GM12865 (cell line): ENCODE measurements around the gene WDR20.

ENCODE experiments used
- DNase-seq: peaks from one replicate; pipeline ENCODE4 v3.0.0; 2010; ENCODE audit warnings: low read depth
- H3K4me3 ChIP-seq: 2 replicates; pipeline ENCODE4 v1.5.1; 2011; ENCODE audit warnings: mild to moderate bottlenecking, low read depth, low read length, control low read depth
- TF ChIP-seq, protein P1 (sequence below): IDR thresholded peaks from 2 replicates; pipeline ENCODE4 v1.5.1; 2011; ENCODE audit warnings: low read length, control low read depth, low read depth, inconsistent platforms; ENCODE audit not compliant: insufficient read depth; ENCODE audit errors: missing control alignments

WDR20 gene

DNA sequence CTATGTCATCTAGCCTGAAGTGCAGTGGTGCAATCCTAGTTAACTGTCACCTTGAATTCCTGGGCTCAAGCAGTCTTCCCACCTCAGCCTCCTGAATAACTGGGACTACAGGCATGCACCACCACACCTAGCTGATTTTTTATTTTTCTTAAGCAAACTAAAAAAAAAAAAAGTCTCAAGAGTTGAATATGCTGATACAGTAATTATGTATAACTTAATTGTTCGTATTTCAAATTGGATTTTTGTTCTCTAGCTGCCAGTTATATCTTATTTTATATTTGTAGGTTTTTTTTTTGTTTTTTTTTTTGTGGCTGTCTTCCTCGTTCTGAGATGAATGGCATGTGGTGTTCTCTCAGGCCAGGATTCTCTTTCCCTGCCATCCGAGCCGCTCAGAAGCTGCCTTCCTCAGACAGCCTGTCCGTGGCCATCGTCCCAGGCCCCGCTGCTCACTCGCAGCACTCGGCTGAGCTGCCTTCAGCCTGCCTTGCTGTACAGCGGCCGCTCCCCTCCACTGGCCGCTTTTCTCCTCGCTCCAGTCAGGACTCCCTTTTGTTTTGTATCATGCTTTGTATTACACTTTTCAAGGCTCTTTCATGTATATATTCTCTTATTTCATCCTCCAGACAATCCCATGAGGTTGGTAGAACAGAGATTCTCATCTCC is 53.3 kb downstream of the WDR20 start:
- H3K4me3 ChIP-seq = no peak overlapping the region
- DNase-seq = no peak
- TF ChIP-seq, protein P1, sequence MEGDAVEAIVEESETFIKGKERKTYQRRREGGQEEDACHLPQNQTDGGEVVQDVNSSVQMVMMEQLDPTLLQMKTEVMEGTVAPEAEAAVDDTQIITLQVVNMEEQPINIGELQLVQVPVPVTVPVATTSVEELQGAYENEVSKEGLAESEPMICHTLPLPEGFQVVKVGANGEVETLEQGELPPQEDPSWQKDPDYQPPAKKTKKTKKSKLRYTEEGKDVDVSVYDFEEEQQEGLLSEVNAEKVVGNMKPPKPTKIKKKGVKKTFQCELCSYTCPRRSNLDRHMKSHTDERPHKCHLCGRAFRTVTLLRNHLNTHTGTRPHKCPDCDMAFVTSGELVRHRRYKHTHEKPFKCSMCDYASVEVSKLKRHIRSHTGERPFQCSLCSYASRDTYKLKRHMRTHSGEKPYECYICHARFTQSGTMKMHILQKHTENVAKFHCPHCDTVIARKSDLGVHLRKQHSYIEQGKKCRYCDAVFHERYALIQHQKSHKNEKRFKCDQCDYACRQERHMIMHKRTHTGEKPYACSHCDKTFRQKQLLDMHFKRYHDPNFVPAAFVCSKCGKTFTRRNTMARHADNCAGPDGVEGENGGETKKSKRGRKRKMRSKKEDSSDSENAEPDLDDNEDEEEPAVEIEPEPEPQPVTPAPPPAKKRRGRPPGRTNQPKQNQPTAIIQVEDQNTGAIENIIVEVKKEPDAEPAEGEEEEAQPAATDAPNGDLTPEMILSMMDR = no peak

DNA sequence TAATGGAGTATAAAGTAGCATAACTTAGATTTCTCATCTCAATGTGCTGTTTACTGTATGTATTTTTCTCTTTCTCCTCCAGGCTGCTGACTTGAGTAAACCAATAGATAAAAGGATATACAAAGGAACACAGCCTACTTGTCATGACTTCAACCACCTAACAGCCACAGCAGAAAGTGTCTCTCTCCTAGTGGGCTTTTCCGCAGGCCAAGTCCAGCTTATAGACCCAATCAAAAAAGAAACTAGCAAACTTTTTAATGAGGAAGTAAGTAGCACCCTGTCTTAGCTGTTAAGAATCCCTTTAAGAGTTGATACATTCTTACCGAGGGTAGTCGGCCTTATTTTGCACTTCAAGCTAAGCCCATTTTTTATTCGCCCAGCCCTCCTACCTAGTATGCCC is 55.2 kb downstream of the WDR20 start:
- H3K4me3 ChIP-seq = no peak overlapping the region
- no peak for DNase-seq
- TF ChIP-seq, protein P1 = no peak

DNA sequence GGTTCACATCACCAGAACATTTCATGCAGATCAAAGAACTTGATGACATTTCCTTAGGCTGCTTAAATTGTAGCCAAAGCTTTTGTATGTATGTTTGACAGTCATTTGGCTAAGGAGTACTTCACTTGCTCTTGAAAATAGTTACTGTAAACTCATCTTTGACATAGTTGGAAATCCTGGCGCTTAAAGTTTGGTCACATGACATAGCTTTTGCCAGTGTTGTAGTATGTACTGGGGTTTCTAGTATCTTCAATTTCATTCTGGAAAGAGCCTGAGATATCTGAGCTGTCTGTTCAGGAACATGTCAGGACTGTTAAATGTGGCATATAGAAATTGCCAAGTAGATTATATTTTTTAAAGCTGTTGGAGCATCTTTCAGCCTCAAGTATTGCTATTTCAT is 55.7 kb downstream of the WDR20 start:
- H3K4me3 ChIP-seq = no peak overlapping the region
- no peak for DNase-seq
- TF ChIP-seq, protein P1 = no peak

DNA sequence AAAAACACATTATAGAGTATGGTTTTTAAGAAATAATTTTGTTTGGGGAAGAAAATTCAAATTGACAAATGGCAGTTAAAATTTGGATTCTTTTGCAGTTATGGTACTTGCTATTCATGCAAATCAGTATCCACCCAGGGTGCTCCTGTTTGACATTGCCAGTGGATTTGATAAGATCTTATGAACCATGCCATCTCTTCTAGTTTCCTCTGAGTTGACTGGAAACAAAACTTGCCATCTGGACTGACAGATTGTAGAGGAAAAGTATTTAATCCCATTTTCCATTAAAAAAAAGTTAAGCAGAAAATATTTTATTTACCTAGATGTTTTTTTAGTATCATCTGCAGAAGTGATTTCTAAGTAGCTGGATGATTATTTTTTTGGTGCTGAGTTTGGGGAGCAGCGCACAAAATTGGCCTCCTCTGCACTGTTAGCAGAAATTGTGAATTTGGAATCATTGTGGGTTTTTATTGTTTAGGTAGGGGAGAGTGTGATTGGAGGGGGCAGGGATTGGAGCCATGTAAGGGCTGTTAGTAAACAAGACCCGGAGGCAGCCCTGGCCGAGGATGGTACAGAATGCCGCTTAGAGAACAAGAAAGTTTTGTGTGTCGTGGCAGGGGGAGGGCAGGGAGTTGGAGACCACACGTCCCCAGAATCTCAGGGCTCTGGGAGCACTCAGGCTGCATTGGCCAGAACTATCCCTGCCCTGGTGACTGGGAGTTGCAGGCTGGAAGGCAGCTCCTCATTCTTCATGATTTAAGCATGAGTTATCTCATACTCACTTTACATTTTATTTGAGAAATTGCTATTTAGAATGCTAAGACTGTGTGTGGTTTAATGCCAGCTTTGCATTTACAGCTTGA is 56.6 kb downstream of the WDR20 start:
- H3K4me3 ChIP-seq = no peak overlapping the region
- no peak for DNase-seq
- TF ChIP-seq, protein P1 = no peak

DNA sequence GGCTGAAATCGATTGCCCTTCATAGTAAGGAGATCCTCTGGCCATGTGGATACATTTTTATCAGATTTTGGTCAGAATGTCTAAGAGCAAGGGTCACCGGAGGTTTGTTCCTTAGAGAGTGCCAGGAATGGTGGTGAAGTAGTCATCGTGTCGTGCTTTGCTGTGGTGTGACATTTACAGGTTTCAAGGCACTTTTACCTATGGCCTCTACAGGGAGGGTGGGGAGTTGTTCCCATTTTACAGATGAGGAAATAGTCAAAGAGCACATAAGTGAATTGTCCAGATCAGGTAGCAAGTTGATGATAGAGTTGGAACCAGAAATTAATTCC is 57.2 kb downstream of the WDR20 start:
- no peak for DNase-seq
- no peak overlapping the region for H3K4me3 ChIP-seq
- TF ChIP-seq, protein P1 = no peak

DNA sequence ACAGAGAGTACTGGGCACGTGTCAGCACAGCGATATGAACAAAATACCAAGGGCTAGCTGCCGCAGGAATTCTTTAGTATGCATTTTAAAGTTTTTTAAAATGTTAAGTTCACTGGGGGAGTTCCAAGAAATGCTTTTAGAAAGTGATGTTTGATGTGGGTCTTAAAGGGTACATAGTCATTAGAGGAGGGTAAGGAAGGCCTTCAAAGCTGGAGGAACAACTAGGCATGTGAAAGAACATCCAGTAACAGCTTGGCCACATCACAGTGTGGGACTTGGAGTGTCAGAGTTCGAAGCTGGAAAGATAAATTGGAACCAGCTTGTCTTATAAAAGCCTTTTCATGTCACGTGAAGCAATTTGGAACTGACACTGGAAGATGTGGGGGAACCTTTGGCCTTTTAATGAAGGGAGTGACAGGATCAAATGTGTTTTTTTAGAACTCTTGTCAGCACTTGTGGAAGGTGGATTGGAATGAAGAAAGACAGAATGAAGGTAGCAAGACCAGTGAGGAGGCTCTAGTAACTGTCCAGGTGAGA is 57.7 kb downstream of the WDR20 start:
- no peak overlapping the region for H3K4me3 ChIP-seq
- TF ChIP-seq, protein P1 = no peak
- DNase-seq = no peak
